Mesothelial cell of epicardium (in vitro differentiated cells): Measurements from ENCODE around the gene ZNF408. TPM values are rescaled to one million over a fixed set of nuclear protein-coding genes. Genes with fewer than 3 reads are reported as not detected.

Source experiments
- DNase-seq, 2 experiments: peaks; one replicate each; pipeline ENCODE4 v3.0.0; 2021; ENCODE audit warnings: low spot score in 2 of 2; ENCODE audit not compliant: unreplicated experiment in 2 of 2
- H3K27ac Mint-ChIP-seq: 2 replicates; pipeline ENCODE4 v1.8.0; 2021; ENCODE audit warnings: mixed read lengths
- H3K27me3 Mint-ChIP-seq: 2 replicates; pipeline ENCODE4 v1.8.0; 2021; ENCODE audit warnings: low read depth, mixed read lengths
- H3K36me3 Mint-ChIP-seq: 2 replicates; pipeline ENCODE4 v1.8.0; 2021; ENCODE audit warnings: mixed read lengths
- H3K4me1 Mint-ChIP-seq: 2 replicates; pipeline ENCODE4 v1.8.0; 2021; ENCODE audit warnings: mixed read lengths
- H3K4me3 Mint-ChIP-seq: 2 replicates; pipeline ENCODE4 v1.8.0; 2021; ENCODE audit warnings: mild to moderate bottlenecking, moderate library complexity, mixed read lengths
- H3K9me3 Mint-ChIP-seq: 2 replicates; pipeline ENCODE4 v1.8.0; 2021; ENCODE audit warnings: mixed read lengths
- CTCF ChIP-seq: fragments of 200-600 bp; sonication (generic); IDR thresholded peaks from one replicate; pipeline ENCODE4 v1.5.0; 2021; ENCODE audit warnings: antibody characterized with exemption; ENCODE audit not compliant: unreplicated experiment
- total RNA-seq: library from RNA; stranded (reverse); gene quantifications from 3 replicates; pipeline ENCODE4 v1.2.1, GENCODE V29; 2021

The ZNF408 gene
- total RNA-seq, 1 donor from 2014 or later = 16.2 TPM

- Mint-ChIP-seq H3K4me1 (no peaks in the 10 kb centered on the region), H3K36me3 (no peaks in the 10 kb centered on the region), H3K27ac (no peak overlapping the region), H3K27me3 (no peaks in the 10 kb centered on the region), H3K9me3 (no peaks in the 10 kb centered on the region), H3K4me3 (no peak overlapping the region)
- no peak for TF ChIP-seq CTCF
- DNase-seq = no peak
Observed at GRCh38 chr11:46726206-46726862, 25.5 kb downstream of the ZNF408 start.

- Mint-ChIP-seq H3K27ac (no peak overlapping the region), H3K4me3 (no peak overlapping the region), H3K27me3 (no peaks in the 10 kb centered on the region), H3K36me3 (no peaks in the 10 kb centered on the region), H3K9me3 (no peaks in the 10 kb centered on the region), H3K4me1 (no peaks in the 10 kb centered on the region)
- TF ChIP-seq CTCF = no peak
- no peak for DNase-seq
Observed at GRCh38 chr11:46727952-46728658, 27.3 kb downstream of the ZNF408 start.

- DNase-seq = no peak
- Mint-ChIP-seq H3K4me1 (no peaks in the 10 kb centered on the region), H3K36me3 (no peaks in the 10 kb centered on the region), H3K27ac (no peak overlapping the region), H3K4me3 (no peak overlapping the region), H3K9me3 (no peaks in the 10 kb centered on the region), H3K27me3 (no peaks in the 10 kb centered on the region)
- TF ChIP-seq CTCF = no peak
Observed at GRCh38 chr11:46728659-46729040, 27.8 kb downstream of the ZNF408 start.

GRCh38 chr11:46729110-46730027 lies 28.5 kb downstream of the ZNF408 start:
- TF ChIP-seq CTCF = no peak
- no peaks in the 10 kb centered on the region for H3K36me3 Mint-ChIP-seq
- H3K9me3 Mint-ChIP-seq = no peaks in the 10 kb centered on the region
- no peak overlapping the region for H3K27ac Mint-ChIP-seq
- no peaks in the 10 kb centered on the region for H3K4me1 Mint-ChIP-seq
- H3K4me3 Mint-ChIP-seq = no peak overlapping the region
- no peak for DNase-seq
- H3K27me3 Mint-ChIP-seq = no peaks in the 10 kb centered on the region

- H3K36me3 Mint-ChIP-seq = no peaks in the 10 kb centered on the region
- no peak for DNase-seq
- no peak overlapping the region for H3K27ac Mint-ChIP-seq
- no peaks in the 10 kb centered on the region for H3K9me3 Mint-ChIP-seq
- no peak for TF ChIP-seq CTCF
- H3K4me3 Mint-ChIP-seq = no peak overlapping the region
- no peaks in the 10 kb centered on the region for H3K27me3 Mint-ChIP-seq
- no peaks in the 10 kb centered on the region for H3K4me1 Mint-ChIP-seq
Observed at GRCh38 chr11:46731545-46731944, 30.7 kb downstream of the ZNF408 start.
